Measurements from ENCODE around the gene PCNX2.

Gene PCNX2

DNA sequence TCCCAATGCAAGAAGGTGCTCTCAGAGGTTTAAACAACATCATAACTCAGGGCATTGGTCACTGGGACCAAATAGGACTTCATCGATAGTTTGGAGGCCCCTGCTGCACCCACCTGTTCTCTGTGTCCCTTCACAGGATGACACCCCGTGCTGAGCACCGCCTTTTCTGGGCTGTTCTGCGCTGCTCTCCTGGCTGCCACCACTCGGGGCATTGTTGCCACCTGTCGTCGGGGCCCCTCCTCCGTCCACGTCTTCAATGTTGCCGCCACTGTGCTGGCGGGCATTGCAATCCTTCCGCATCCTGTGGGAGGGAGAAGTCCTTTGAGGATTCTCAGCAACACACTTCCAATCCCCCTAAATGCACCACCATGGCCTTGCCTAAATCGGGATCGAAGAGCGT, 297.4 kb downstream of the PCNX2 start:
- in situ Hi-C loops (cut with HindIII; ENCODE audit: low sequenced_read_pairs): no loop called here
- DNase-seq (ENCODE audit: low read depth, low spot score): no peak
- TF ChIP-seq, protein P1, sequence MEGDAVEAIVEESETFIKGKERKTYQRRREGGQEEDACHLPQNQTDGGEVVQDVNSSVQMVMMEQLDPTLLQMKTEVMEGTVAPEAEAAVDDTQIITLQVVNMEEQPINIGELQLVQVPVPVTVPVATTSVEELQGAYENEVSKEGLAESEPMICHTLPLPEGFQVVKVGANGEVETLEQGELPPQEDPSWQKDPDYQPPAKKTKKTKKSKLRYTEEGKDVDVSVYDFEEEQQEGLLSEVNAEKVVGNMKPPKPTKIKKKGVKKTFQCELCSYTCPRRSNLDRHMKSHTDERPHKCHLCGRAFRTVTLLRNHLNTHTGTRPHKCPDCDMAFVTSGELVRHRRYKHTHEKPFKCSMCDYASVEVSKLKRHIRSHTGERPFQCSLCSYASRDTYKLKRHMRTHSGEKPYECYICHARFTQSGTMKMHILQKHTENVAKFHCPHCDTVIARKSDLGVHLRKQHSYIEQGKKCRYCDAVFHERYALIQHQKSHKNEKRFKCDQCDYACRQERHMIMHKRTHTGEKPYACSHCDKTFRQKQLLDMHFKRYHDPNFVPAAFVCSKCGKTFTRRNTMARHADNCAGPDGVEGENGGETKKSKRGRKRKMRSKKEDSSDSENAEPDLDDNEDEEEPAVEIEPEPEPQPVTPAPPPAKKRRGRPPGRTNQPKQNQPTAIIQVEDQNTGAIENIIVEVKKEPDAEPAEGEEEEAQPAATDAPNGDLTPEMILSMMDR (IDR thresholded peaks at IDR 0.05; ENCODE audit: low read depth, low read length): no peak
- no peak overlapping the region for H3K4me3 ChIP-seq (ENCODE audit: low read depth, low read length)

DNA sequence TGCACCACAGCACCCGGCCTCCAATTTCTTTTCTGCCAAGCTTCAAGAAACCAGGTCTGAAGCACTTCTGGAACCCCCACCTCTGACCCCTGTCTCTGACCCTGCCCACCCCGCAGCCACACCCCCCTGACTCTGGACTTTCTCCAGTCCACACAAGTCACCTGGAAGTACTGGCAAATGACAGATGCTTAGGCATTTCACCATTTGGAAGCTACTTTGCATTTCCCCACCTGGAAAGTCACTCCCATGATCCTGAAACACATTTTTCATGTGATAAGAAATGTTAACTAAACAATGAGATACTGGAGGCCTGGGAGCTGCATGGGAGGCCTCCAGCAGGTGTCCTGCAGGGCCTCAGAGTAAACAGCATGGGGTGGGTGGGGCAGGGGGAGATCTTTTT, 299.4 kb downstream of the PCNX2 start:
- TF ChIP-seq, protein P1 (IDR thresholded peaks at IDR 0.05; ENCODE audit: low read depth, low read length): no peak
- H3K4me3 ChIP-seq (ENCODE audit: low read depth, low read length): no peak overlapping the region
- in situ Hi-C loops (cut with HindIII; ENCODE audit: low sequenced_read_pairs): no loop called here

DNA sequence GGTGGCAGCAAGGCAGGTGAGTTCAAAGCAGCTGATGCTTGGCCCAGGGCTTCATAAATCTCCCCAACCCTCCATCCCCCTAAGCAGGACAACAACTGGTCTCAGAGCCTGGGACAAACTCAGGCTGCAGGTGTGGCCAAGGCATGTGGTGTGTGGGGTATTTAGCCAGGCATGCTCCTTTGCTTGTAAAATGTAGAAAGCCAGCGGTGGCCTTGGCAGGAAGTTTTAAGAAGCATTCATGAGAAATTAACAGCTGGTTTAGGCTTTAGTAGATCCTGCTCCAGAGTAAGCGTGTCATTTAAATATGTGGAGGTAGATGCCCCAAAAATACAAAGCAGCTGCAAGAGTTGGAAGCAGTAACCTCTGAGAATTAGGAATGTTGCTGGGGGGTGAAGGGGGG, 300.3 kb downstream of the PCNX2 start:
- no peak for DNase-seq (ENCODE audit: low read depth, low spot score)
- in situ Hi-C loops (cut with HindIII; ENCODE audit: low sequenced_read_pairs): no loop called here
- TF ChIP-seq, protein P1 (IDR thresholded peaks at IDR 0.05; ENCODE audit: low read depth, low read length): no peak
- no peak overlapping the region for H3K4me3 ChIP-seq (ENCODE audit: low read depth, low read length)

More for the DNA sequence above, 299.4 kb downstream of the PCNX2 start:
- no peak for DNase-seq (ENCODE audit: low read depth, low spot score)

DNA sequence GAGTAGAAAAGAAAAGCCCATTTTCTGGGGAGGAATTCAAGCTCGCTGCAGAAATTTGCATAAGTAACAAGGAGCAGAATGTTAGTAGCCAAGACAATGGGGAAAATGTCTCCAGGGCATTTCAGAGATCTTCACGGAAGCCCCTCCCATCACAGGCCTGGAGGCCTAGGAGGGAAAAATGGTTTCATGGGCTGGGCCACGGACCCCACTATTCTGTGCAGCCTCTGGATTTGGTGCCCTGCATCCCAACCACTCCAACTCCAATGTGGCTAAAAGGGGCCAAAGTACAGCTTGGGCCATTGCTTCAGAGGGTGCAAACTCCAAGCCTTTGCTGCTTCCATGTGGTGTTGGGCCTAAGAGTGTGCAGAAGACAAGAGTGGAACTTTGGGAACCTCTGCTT, 302.0 kb downstream of the PCNX2 start:
- TF ChIP-seq, protein P1 (IDR thresholded peaks at IDR 0.05; ENCODE audit: low read depth, low read length): no peak
- in situ Hi-C loops (cut with HindIII; ENCODE audit: low sequenced_read_pairs): no loop called here

DNA sequence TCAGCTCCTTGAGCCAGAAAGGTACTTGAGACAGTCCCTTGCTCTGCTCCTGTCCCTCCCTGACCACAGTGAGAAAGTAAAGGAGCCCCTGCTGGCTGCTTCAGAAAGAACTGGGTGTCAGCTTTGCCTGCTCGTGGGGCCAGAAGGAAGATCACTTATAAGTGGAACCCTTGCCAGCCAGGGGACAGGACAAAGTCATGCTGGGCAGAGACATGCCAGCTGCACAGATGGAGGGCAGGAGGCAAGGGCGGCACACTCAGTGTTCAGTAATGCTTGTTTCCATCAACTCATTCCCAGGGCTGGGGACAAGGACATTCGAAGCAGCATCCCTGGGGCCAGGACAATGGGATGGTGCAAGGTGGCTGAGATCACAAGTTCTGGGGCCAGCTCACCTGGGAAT, 303.3 kb downstream of the PCNX2 start:
- in situ Hi-C loops (cut with HindIII; ENCODE audit: low sequenced_read_pairs): no loop called here
- H3K4me3 ChIP-seq (ENCODE audit: low read depth, low read length): no peak overlapping the region
- TF ChIP-seq, protein P1 (IDR thresholded peaks at IDR 0.05; ENCODE audit: low read depth, low read length): no peak
- no peak for DNase-seq (ENCODE audit: low read depth, low spot score)

More for the DNA sequence above, 302.0 kb downstream of the PCNX2 start:
- no peak overlapping the region for H3K4me3 ChIP-seq (ENCODE audit: low read depth, low read length)
- DNase-seq (ENCODE audit: low read depth, low spot score): no peak

DNA sequence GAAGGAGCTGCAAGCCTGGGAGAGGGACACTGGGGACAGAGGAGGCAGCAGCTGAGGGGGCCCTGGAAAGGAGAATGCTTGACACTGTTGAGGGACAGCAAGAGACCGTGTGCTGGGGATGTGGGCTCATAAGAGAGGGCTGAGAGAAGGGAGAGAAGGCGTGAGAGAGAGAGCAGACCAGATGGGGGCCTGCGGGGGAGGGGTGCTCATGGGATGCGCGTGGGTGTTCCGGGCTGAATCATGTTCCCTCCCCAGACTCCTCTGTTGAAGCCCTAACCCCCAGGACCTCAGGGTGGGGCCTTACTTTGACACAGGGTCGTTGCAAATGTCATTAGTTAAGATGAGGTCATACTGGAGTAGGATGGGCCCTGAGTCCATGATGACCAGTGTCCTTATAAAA, 304.3 kb downstream of the PCNX2 start:
- no peak for DNase-seq (ENCODE audit: low read depth, low spot score)
- in situ Hi-C loops (cut with HindIII; ENCODE audit: low sequenced_read_pairs): no loop called here
- no peak overlapping the region for H3K4me3 ChIP-seq (ENCODE audit: low read depth, low read length)
- TF ChIP-seq, protein P1 (IDR thresholded peaks at IDR 0.05; ENCODE audit: low read depth, low read length): no peak
